H9 (cell line): ENCODE data around the gene C11orf24. TPM values are rescaled to one million over a fixed set of nuclear protein-coding genes. Genes with fewer than 3 reads are reported as not detected.

ENCODE experiments used
- DNase-seq: peaks from one replicate; pipeline ENCODE4 v3.0.0-alpha.2; 2017
- H2AFZ ChIP-seq: one replicate; pipeline ENCODE4 v1.6.1; 2013; ENCODE audit warnings: mild to moderate bottlenecking, low read length, control low read depth, moderate library complexity
- H2AK5ac ChIP-seq: 2 replicates; pipeline ENCODE4 v1.6.1; 2013; ENCODE audit warnings: low read length, control low read depth, mixed read lengths; ENCODE audit not compliant: insufficient read length
- H2BK120ac ChIP-seq: one replicate; pipeline ENCODE4 v1.6.1; 2013; ENCODE audit warnings: low read depth, mild to moderate bottlenecking, low read length, control low read depth, inconsistent platforms; ENCODE audit not compliant: poor library complexity, severe bottlenecking
- H2BK12ac ChIP-seq: 2 replicates; pipeline ENCODE4 v1.6.1; 2013; ENCODE audit warnings: low read length, control low read depth, mixed read lengths, low read depth; ENCODE audit not compliant: insufficient read length
- H2BK15ac ChIP-seq: 2 replicates; pipeline ENCODE4 v1.6.1; 2013; ENCODE audit warnings: low read depth, low read length, control low read depth
- H2BK20ac ChIP-seq: one replicate; pipeline ENCODE4 v1.6.1; 2013; ENCODE audit warnings: low read depth, mild to moderate bottlenecking, low read length, control low read depth, inconsistent platforms; ENCODE audit not compliant: poor library complexity, severe bottlenecking
- H2BK5ac ChIP-seq: 2 replicates; pipeline ENCODE4 v1.6.1; 2013; ENCODE audit warnings: low read length, control low read depth, mixed read lengths; ENCODE audit not compliant: insufficient read length
- H3K14ac ChIP-seq: 2 replicates; pipeline ENCODE4 v1.6.1; 2013; ENCODE audit warnings: low read length, control low read depth; ENCODE audit not compliant: insufficient read depth
- H3K18ac ChIP-seq: 2 replicates; pipeline ENCODE4 v1.6.1; 2013; ENCODE audit warnings: low read depth, mild to moderate bottlenecking, mixed read lengths, low read length, control low read depth; ENCODE audit not compliant: insufficient read length
- H3K23ac ChIP-seq: 2 replicates; pipeline ENCODE4 v1.6.1; 2013; ENCODE audit warnings: low read length, control low read depth, mixed read lengths, low read depth; ENCODE audit not compliant: insufficient read length
- H3K23me2 ChIP-seq: 2 replicates; pipeline ENCODE4 v1.6.1; 2013; ENCODE audit warnings: low read depth, mild to moderate bottlenecking, mixed read lengths, low read length, control low read depth; ENCODE audit not compliant: insufficient read length, poor library complexity, severe bottlenecking
- H3K27ac ChIP-seq: 2 replicates; pipeline ENCODE4 v1.5.1; 2013; ENCODE audit warnings: low read length, control low read depth, mixed read lengths, low read depth; ENCODE audit not compliant: insufficient read length
- H3K27me3 ChIP-seq: 2 replicates; pipeline ENCODE4 v1.6.1; 2013; ENCODE audit warnings: low read length, control low read depth, inconsistent platforms; ENCODE audit not compliant: insufficient read depth
- H3K4ac ChIP-seq: 2 replicates; pipeline ENCODE4 v1.6.1; 2013; ENCODE audit warnings: low read depth, mild to moderate bottlenecking, control low read depth, inconsistent platforms, low read length, moderate library complexity
- H3K4me1 ChIP-seq: 2 replicates; pipeline ENCODE4 v1.6.1; 2013; ENCODE audit warnings: low read length, control low read depth, inconsistent platforms; ENCODE audit not compliant: insufficient read depth
- H3K4me2 ChIP-seq: 2 replicates; pipeline ENCODE4 v1.6.1; 2013; ENCODE audit warnings: low read length, control low read depth, mixed read lengths; ENCODE audit not compliant: insufficient read length, insufficient read depth
- H3K56ac ChIP-seq: 2 replicates; pipeline ENCODE4 v1.6.1; 2013; ENCODE audit warnings: low read depth, mild to moderate bottlenecking, mixed read lengths, low read length, control low read depth; ENCODE audit not compliant: insufficient read length
- H3K79me1 ChIP-seq: 2 replicates; pipeline ENCODE4 v1.6.1; 2013; ENCODE audit warnings: low read depth, mild to moderate bottlenecking, moderate library complexity, low read length, control low read depth, inconsistent platforms; ENCODE audit not compliant: insufficient read depth, poor library complexity, severe bottlenecking
- H3K79me2 ChIP-seq: 2 replicates; pipeline ENCODE4 v1.6.1; 2013; ENCODE audit warnings: low read length, control low read depth, inconsistent platforms; ENCODE audit not compliant: insufficient read depth
- H3K9ac ChIP-seq: 2 replicates; pipeline ENCODE4 v1.6.1; 2013; ENCODE audit warnings: low read length, control low read depth, mixed read lengths; ENCODE audit not compliant: insufficient read length; ENCODE audit errors: extremely low read depth
- H3K9me3 ChIP-seq: one replicate; pipeline ENCODE4 v1.6.1; 2013; ENCODE audit warnings: low read depth, low read length, inconsistent platforms; ENCODE audit not compliant: control insufficient read depth
- H3T11ph ChIP-seq: one replicate; pipeline ENCODE4 v1.6.1; 2013; ENCODE audit warnings: mild to moderate bottlenecking, low read length, control low read depth, inconsistent platforms
- H4K20me1 ChIP-seq: one replicate; pipeline ENCODE4 v1.6.1; 2013; ENCODE audit not compliant: control insufficient read depth, insufficient read length, insufficient read depth
- H4K5ac ChIP-seq: 2 replicates; pipeline ENCODE4 v1.6.1; 2013; ENCODE audit warnings: low read depth, mild to moderate bottlenecking, mixed read lengths, low read length, control low read depth; ENCODE audit not compliant: insufficient read length
- H4K8ac ChIP-seq: replicated peaks from 2 replicates; pipeline ENCODE4 v1.6.1; 2013; ENCODE audit warnings: low read length, control low read depth, mixed read lengths, low read depth; ENCODE audit not compliant: insufficient read length
- H4K91ac ChIP-seq: 2 replicates; pipeline ENCODE4 v1.6.1; 2013; ENCODE audit warnings: low read depth, mild to moderate bottlenecking, moderate library complexity, mixed read lengths, low read length, control low read depth; ENCODE audit not compliant: insufficient read length
- H3K27ac Mint-ChIP-seq, 3 experiments: 2 replicates in 2 of 3; 3 replicates in 1 of 3; pipeline ENCODE4 v1.8.0; 2020 to 2021; ENCODE audit warnings: mixed read lengths in 3 of 3, mild to moderate bottlenecking in 1 of 3, moderate library complexity in 1 of 3
- H3K27me3 Mint-ChIP-seq: 2 replicates; pipeline ENCODE4 v1.8.0; 2021; ENCODE audit warnings: low read depth, mild to moderate bottlenecking, moderate library complexity, mixed read lengths
- H3K36me3 Mint-ChIP-seq, 3 experiments: 2 replicates in 2 of 3; 3 replicates in 1 of 3; pipeline ENCODE4 v1.8.0; 2020 to 2021; ENCODE audit warnings: low read depth in 3 of 3, mixed read lengths in 3 of 3; ENCODE audit not compliant: insufficient read depth in 1 of 3
- H3K4me1 Mint-ChIP-seq, 2 experiments: 2 replicates each; pipeline ENCODE4 v1.8.0; 2020; ENCODE audit warnings: mixed read lengths in 2 of 2
- H3K4me3 Mint-ChIP-seq, 2 experiments: 2 replicates in 1 of 2; 3 replicates in 1 of 2; pipeline ENCODE4 v1.8.0; 2020 to 2021; ENCODE audit warnings: mild to moderate bottlenecking in 2 of 2, mixed read lengths in 2 of 2, moderate library complexity in 1 of 2
- H3K9me3 Mint-ChIP-seq, 2 experiments: 2 replicates in 1 of 2; 3 replicates in 1 of 2; pipeline ENCODE4 v1.8.0; 2020; ENCODE audit warnings: mild to moderate bottlenecking in 2 of 2, mixed read lengths in 2 of 2, moderate library complexity in 1 of 2
- WGBS: extraction: QIAGEN DNeasy Blood & Tissue Kit; methylation state at CpG from one replicate; pipeline ENCODE4 v1.1.7; 2013; ENCODE audit warnings: missing lambda C conversion rate, low lambda C conversion rate, mixed read lengths; ENCODE audit not compliant: insufficient read length; ENCODE audit errors: extremely low coverage; 5-methylcytosine and 5-hydroxymethylcytosine counted together
- total RNA-seq: library from RNA; stranded (reverse); gene quantifications from 2 replicates; pipeline ENCODE4 v1.2.1, GENCODE V29; 2021
- TF ChIP-seq, protein P1 (sequence below): fragments of 200-600 bp; sonication (generic); conservative IDR thresholded peaks from 3 replicates; pipeline ENCODE4 v1.8.0; 2021; ENCODE audit warnings: antibody characterized with exemption, mild to moderate bottlenecking

Gene C11orf24
- total RNA-seq, 1 experiment from 2014 or later = 46.8 TPM

DNA sequence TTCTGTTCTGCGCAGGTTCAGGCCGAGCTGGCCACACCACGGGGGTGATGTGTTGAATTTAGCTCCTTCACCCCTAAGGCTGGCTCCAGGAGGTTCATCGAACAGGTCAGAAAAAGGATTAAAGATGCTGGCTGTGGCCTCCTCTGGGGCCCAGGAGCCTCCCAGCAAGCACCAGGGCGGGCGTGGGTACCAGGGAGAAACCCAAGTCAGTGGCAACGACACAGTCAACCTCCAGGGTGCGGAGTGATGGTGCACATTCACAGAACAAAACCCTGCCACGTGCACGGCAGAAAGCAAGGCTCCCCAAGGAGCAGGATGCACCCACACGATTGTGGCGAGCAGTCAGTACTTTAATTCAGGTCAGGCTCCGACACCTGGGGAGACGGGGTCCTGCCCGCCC is 10.8 kb downstream of the C11orf24 start:
- Histone ChIP-seq H4K5ac (no peak overlapping the region), H2BK120ac (no peak overlapping the region), H4K91ac (no peak overlapping the region), H2BK15ac (no peak overlapping the region), H3T11ph (no peak overlapping the region), H3K14ac (no peak overlapping the region), H2AFZ (no peak overlapping the region), H2AK5ac (no peak overlapping the region), H3K79me2 (no peaks in the 10 kb centered on the region), H4K8ac (no peak overlapping the region), H3K56ac (no peak overlapping the region), H3K23ac (no peak overlapping the region), H3K4me2 (no peak overlapping the region), H3K9ac (no peak overlapping the region), H3K27ac (no peak overlapping the region), H2BK12ac (no peak overlapping the region), H4K20me1 (no peaks in the 10 kb centered on the region), H3K79me1 (no peaks in the 10 kb centered on the region), H3K27me3 (no peaks in the 10 kb centered on the region), H2BK20ac (no peak overlapping the region), H3K23me2 (no peaks in the 10 kb centered on the region), H3K4me1 (peaks cover 3% of the 10 kb centered on the region; the same call in 1 of the 2 replicates), H3K9me3 (no peaks in the 10 kb centered on the region), H3K18ac (no peak overlapping the region), H3K4ac (no peak overlapping the region), H2BK5ac (no peak overlapping the region)
- Mint-ChIP-seq H3K27ac (no peak overlapping the region), H3K4me3 (no peak overlapping the region), H3K9me3 (no peaks in the 10 kb centered on the region; a peak in 1 of 5 replicates), H3K4me1 (peaks cover 8 to 10% of the 10 kb centered on the region in 2 experiments), H3K36me3 (peaks cover 29 to 54% (median 43%) of the 10 kb centered on the region in 3 experiments), H3K27me3 (peaks cover 12% of the 10 kb centered on the region)
- peak; percentile 16 for DNase-seq
- TF ChIP-seq, protein P1, sequence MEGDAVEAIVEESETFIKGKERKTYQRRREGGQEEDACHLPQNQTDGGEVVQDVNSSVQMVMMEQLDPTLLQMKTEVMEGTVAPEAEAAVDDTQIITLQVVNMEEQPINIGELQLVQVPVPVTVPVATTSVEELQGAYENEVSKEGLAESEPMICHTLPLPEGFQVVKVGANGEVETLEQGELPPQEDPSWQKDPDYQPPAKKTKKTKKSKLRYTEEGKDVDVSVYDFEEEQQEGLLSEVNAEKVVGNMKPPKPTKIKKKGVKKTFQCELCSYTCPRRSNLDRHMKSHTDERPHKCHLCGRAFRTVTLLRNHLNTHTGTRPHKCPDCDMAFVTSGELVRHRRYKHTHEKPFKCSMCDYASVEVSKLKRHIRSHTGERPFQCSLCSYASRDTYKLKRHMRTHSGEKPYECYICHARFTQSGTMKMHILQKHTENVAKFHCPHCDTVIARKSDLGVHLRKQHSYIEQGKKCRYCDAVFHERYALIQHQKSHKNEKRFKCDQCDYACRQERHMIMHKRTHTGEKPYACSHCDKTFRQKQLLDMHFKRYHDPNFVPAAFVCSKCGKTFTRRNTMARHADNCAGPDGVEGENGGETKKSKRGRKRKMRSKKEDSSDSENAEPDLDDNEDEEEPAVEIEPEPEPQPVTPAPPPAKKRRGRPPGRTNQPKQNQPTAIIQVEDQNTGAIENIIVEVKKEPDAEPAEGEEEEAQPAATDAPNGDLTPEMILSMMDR = no peak
- WGBS = no CpG with 5 or more reads among the region's 15 CpGs
